Thyroid gland (tissue), 4 donors: Measurements from ENCODE around the gene ZCCHC17. TPM values are rescaled to one million over a fixed set of nuclear protein-coding genes. Genes with fewer than 3 reads are reported as not detected.
A peak's percentile ranks its signal among the peaks of the same experiment; 100 is the strongest.

Experiments used
- DNase-seq, 2 donors: peaks; one replicate each; pipeline ENCODE4 v3.0.0-alpha.2; 2019
- H3K27ac ChIP-seq, 3 donors: fragments of 200-600 bp; sonication (generic); 1 replicate in 2 of 3; 2 replicates in 1 of 3; pipeline ENCODE4 v1.5.1; 2016 to 2019; ENCODE audit warnings: mild to moderate bottlenecking in 1 of 3, moderate library complexity in 1 of 3
- H3K27me3 ChIP-seq: fragments of 200-600 bp; sonication (generic); one replicate; pipeline ENCODE4 v1.5.1; 2019
- H3K36me3 ChIP-seq, 2 donors: fragments of 200-600 bp; sonication (generic); one replicate each; pipeline ENCODE4 v1.5.1; 2016 to 2019
- H3K4me1 ChIP-seq, 2 donors: fragments of 200-600 bp; sonication (generic); one replicate each; pipeline ENCODE4 v1.5.1; 2017 to 2019
- H3K4me3 ChIP-seq, 3 donors: fragments of 200-600 bp; sonication (generic); replicated peaks in 1 of 3; 1 replicate in 2 of 3; 2 replicates in 1 of 3; pipeline ENCODE4 v1.5.1; 2016; ENCODE audit warnings: mild to moderate bottlenecking in 1 of 3
- H3K9me3 ChIP-seq: fragments of 200-600 bp; sonication (generic); one replicate; pipeline ENCODE4 v1.5.1; 2017
- POLR2A ChIP-seq, 2 donors: fragments of 450-650 bp; IDR thresholded peaks; one replicate each; pipeline ENCODE4 v1.6.1; 2017; ENCODE audit warnings: antibody characterized with exemption in 2 of 2, mild to moderate bottlenecking in 2 of 2, moderate library complexity in 1 of 2
- WGBS, 2 donors: methylation state at CpG; one replicate each; pipeline ENCODE4 v1.1.5; 2017; 5-methylcytosine and 5-hydroxymethylcytosine counted together
- intact Hi-C: fragments of 100-400 bp; cut with DNase I; formaldehyde crosslinking; loops from one replicate; pipeline ENCODE4 v1.15.1; 2023
- total RNA-seq, 4 donors: library from RNA; depleted of rRNA; stranded (reverse); fragments of >200 nt; gene quantifications; one replicate each; pipeline ENCODE4 v1.2.3, GENCODE V29; 2016
- TF ChIP-seq, protein P1 (sequence below), 6 experiments: fragments of 200-600 bp in 3 of 6; fragments of 450-650 bp in 3 of 6; sonication (generic) in 3 of 6; IDR thresholded peaks; one replicate each; pipeline ENCODE4 v1.5.1; 2016 to 2019; ENCODE audit warnings: antibody characterized with exemption in 6 of 6, mild to moderate bottlenecking in 2 of 6, inconsistent platforms in 1 of 6, moderate library complexity in 1 of 6

The ZCCHC17 gene
- total RNA-seq, 4 donors from 2014 or later, result 20.0 to 29.8 (median 23.9) TPM

DNA sequence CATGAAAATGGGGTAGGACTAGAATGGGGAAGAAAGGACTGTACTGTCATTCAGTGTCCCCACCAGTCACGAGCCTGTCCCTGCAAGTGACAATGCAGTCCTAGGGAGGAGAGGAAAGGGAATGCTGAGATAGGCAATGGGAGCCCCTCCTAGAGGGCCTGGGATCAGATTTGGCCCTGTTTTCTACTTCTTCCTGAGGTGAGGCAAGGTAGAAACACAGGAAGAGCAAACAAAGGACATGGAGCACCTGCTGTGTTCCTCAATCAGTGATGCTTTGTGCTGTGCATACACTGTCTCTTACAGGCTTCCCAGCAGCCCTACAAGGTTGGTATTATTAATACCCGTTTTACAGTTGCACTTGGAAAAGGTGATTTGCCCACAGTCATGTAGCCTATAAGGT, 70.0 kb downstream of the ZCCHC17 start:
- peak overlapping the region; percentile 87 to 99 (median 96) for H3K27ac ChIP-seq
- H3K9me3 ChIP-seq, result no peaks in the 10 kb centered on the region
- WGBS, 2 donors, result 85 to 92% methylated on average over 2 of the region's 2 CpGs
- no peaks in the 10 kb centered on the region for H3K27me3 ChIP-seq
- no peak overlapping the region for H3K4me3 ChIP-seq
- DNase-seq, result no peak
- intact Hi-C loops, result no loop called here
- H3K4me1 ChIP-seq, result peaks cover 46 to 68% of the 10 kb centered on the region in 2 donors
- no peaks in the 10 kb centered on the region for H3K36me3 ChIP-seq
- TF ChIP-seq POLR2A (IDR thresholded peaks at IDR 0.05), result no peak

DNA sequence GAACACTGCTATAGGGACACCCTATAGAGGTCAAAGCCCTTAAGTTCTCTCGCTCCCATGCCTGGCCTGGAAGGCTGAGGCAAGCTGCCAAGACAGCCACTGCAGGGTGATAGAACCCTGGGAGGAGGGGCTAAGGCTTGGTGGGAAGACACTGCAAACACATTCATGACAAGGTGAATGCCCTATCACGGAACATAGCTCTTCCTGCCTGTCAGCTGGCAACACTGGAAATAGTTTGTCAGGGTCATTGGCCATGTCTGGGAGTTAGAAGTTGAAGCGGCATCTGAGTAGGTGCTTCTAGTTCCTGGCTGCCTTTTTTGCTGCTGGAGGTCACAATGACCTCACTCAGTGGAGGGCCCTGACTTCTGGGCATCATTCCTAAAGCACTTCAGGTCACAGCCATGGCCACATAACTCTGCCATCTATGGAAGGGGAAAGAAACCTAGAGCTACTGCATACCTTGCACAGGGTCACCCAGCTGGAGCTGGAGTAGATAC, 71.8 kb downstream of the ZCCHC17 start:
- H3K36me3 ChIP-seq, result no peaks in the 10 kb centered on the region
- H3K9me3 ChIP-seq, result no peaks in the 10 kb centered on the region
- H3K27ac ChIP-seq, result peak overlapping the region; percentile 87 to 99 (median 96)
- TF ChIP-seq, protein P1, sequence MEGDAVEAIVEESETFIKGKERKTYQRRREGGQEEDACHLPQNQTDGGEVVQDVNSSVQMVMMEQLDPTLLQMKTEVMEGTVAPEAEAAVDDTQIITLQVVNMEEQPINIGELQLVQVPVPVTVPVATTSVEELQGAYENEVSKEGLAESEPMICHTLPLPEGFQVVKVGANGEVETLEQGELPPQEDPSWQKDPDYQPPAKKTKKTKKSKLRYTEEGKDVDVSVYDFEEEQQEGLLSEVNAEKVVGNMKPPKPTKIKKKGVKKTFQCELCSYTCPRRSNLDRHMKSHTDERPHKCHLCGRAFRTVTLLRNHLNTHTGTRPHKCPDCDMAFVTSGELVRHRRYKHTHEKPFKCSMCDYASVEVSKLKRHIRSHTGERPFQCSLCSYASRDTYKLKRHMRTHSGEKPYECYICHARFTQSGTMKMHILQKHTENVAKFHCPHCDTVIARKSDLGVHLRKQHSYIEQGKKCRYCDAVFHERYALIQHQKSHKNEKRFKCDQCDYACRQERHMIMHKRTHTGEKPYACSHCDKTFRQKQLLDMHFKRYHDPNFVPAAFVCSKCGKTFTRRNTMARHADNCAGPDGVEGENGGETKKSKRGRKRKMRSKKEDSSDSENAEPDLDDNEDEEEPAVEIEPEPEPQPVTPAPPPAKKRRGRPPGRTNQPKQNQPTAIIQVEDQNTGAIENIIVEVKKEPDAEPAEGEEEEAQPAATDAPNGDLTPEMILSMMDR (IDR thresholded peaks at IDR 0.05), result no peak
- peak in 1 of 2 donors; percentile 73 for TF ChIP-seq POLR2A (IDR thresholded peaks at IDR 0.05)
- H3K4me1 ChIP-seq, result peaks cover 52 to 81% of the 10 kb centered on the region in 2 donors
- H3K4me3 ChIP-seq, result no peak overlapping the region
- DNase-seq, result peak; percentile 85 to 89
- no peaks in the 10 kb centered on the region for H3K27me3 ChIP-seq
- 21 to 57% methylated on average over 2 to 3 of the region's 3 CpGs for WGBS, 2 donors
- intact Hi-C loops, result no loop called here

DNA sequence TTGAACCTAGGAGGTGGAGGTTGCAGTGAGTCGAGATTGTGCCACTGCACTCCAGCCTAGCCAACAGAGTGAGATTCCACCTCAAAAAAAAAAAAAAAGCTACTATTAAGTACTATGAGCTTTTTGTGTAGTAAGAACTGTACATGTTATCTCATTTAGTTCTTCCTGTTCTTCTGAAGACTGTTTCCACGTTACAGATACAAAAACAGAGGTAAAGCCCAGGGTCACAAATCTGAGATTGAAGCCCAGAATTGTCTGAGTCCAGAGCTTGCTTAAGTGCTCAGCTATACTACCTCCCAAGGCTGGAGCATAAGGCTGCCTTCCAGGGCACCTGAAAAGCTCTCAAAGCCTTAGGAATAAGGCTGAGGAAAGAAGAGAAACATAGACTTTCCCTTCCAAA, 73.2 kb downstream of the ZCCHC17 start:
- no peak overlapping the region for H3K4me3 ChIP-seq
- no peaks in the 10 kb centered on the region for H3K36me3 ChIP-seq
- no peak for DNase-seq
- peak overlapping the region; percentile 87 to 99 (median 96) for H3K27ac ChIP-seq
- no peaks in the 10 kb centered on the region for H3K9me3 ChIP-seq
- H3K27me3 ChIP-seq, result no peaks in the 10 kb centered on the region
- intact Hi-C loops, result no loop called here
- WGBS, 2 donors, result 77 to 89% methylated on average over 2 of the region's 2 CpGs
- TF ChIP-seq, protein P1 (IDR thresholded peaks at IDR 0.05), result no peak
- TF ChIP-seq POLR2A (IDR thresholded peaks at IDR 0.05), result no peak
- peaks cover 54 to 82% of the 10 kb centered on the region in 2 donors for H3K4me1 ChIP-seq

DNA sequence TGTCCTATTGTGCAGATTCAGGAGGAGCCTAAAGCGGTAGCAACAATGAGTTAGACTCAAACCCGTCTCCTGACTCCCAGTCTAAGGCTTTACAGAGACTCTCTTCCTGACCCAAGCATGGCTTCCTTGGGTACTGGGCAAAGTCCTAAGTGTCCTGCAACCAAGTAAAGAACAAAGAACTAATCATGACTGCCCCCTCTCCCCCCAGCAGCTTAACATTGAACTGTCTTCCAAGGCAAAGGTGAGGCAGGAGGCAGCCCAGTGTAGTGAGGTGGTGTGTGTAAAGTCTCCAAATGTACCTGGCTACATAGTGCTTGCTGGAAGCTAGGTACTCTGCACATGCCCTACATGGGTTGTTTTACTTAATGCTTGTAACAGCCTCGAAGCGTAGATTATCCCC, 73.7 kb downstream of the ZCCHC17 start:
- TF ChIP-seq, protein P1 (IDR thresholded peaks at IDR 0.05), result no peak
- no peak for TF ChIP-seq POLR2A (IDR thresholded peaks at IDR 0.05)
- H3K36me3 ChIP-seq, result no peaks in the 10 kb centered on the region
- H3K9me3 ChIP-seq, result no peaks in the 10 kb centered on the region
- peak overlapping the region; percentile 87 to 99 (median 96) for H3K27ac ChIP-seq
- H3K27me3 ChIP-seq, result no peaks in the 10 kb centered on the region
- peaks cover 49 to 77% of the 10 kb centered on the region in 2 donors for H3K4me1 ChIP-seq
- DNase-seq, result no peak
- no peak overlapping the region for H3K4me3 ChIP-seq
- 94 to 100% methylated on average over 3 to 4 of the region's 4 CpGs for WGBS, 2 donors
- intact Hi-C loops, result no loop called here

DNA sequence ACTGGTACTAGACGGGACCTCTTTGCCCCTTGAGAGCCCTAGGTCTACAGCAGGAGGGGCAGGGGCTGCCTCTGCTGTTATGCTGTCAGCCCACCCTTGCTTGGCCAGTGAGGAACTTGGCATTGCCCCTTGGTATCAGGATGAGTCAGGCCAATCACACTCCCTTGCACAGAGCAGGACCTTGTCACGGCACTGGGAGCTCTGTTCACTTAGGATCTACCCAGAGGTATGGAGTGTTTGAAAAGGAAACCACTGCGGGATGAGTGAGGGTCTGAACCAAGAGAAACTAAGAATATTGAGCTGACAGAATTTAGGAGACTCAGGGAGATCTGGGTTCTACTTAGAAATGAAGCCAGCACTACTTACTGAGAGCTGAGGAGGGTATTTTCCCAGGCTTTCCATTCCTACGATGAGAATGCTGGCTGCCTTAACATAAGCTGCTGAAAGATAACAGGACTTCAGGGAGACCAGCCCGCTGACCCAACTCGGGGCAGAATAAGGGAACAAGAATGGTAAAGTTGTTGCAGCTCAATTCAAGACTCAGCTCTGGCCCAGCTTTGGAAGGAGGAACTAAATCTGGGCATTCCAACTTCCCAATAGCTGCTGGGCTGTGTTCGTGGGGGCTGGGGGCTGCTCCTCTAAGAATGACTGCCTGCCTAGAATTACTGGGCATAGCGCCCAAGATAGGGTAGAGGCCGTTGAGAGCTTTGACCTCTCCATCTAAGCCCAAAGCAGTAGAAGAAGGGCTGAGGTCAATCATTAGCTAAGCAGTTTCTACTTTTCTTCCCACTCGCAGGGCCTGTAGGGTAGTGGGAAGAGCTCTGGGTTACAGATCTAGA, 74.5 kb downstream of the ZCCHC17 start:
- peak overlapping the region; percentile 91 to 99 (median 96) for H3K27ac ChIP-seq
- no peaks in the 10 kb centered on the region for H3K36me3 ChIP-seq
- H3K9me3 ChIP-seq, result no peaks in the 10 kb centered on the region
- DNase-seq, result peak in 1 of 2 donors; percentile 13
- no peaks in the 10 kb centered on the region for H3K27me3 ChIP-seq
- TF ChIP-seq, protein P1 (IDR thresholded peaks at IDR 0.05), result no peak
- no peak for TF ChIP-seq POLR2A (IDR thresholded peaks at IDR 0.05)
- intact Hi-C loops, result no loop called here
- H3K4me1 ChIP-seq, result peaks cover 42 to 69% of the 10 kb centered on the region in 2 donors
- WGBS, 2 donors, result 64 to 67% methylated on average over 10 of the region's 10 CpGs
- H3K4me3 ChIP-seq, result no peak overlapping the region
